ENCODE data around the gene DGKA.
"Not testable (repeated sequence)": the region's sequence is repeated elsewhere in the genome, so short reads cannot be mapped to it uniquely, and the experiment has no call there.

- TF ChIP-seq CTCF (IDR thresholded peaks at IDR 0.05); POLR2A (IDR thresholded peaks at IDR 0.05); POLR2AphosphoS5 (IDR thresholded peaks at IDR 0.05; ENCODE audit: insufficient read depth in 1 of 2, low read depth in 1 of 2): not testable (repeated sequence)
These were observed 72.4 kb downstream of the DGKA start for GRCh38 chr12:56003376-56003775.
